RWPE1 (cell line): ENCODE measurements around the gene NELL1.

Source experiments
- CTCF ChIA-PET: fragments of 350-600 bp; sonication (Branson Sonifier 250); formaldehyde crosslinking; extraction: SDS; loops from one replicate; lab custom pipeline; 2021; lab: Yijun Ruan, JAX
- POLR2A ChIA-PET: fragments of 400-600 bp; formaldehyde crosslinking; extraction: SDS; loops from one replicate; lab custom pipeline; 2020; ENCODE audit warnings: antibody characterized with exemption; ENCODE audit not compliant: low non-redundant PET; lab: Yijun Ruan, JAX
- DNase-seq: peaks from one replicate; pipeline ENCODE4 v3.0.0; 2012; ENCODE audit warnings: low spot score
- H3K27ac ChIP-seq: fragments of 450-650 bp; 2 replicates; pipeline ENCODE4 v1.5.1; 2017
- CTCF ChIP-seq: fragments of 450-650 bp; conservative IDR thresholded peaks from 2 replicates; pipeline ENCODE4 v1.5.1; 2017; ENCODE audit warnings: low read depth, mild to moderate bottlenecking

NELL1 gene

GRCh38 chr11:20670932-20671403 lies 1.6 kb downstream of the NELL1 start:
- no peak overlapping the region for H3K27ac ChIP-seq
- ChIA-PET POLR2A (no interaction called here), CTCF (interaction anchor here (0.6 kb wide), 1 partner anchor 729 kb away, joined by 4 read pairs; no protein-coding TSS in a partner anchor)
- TF ChIP-seq CTCF = no peak
- DNase-seq = no peak

- TF ChIP-seq CTCF = no peak
- DNase-seq = no peak
- POLR2A ChIA-PET = no interaction called here
- no peak overlapping the region for H3K27ac ChIP-seq
- CTCF ChIA-PET = interaction anchor here (0.8 to 1.1 kb wide), 3 partner anchors 15 to 62 kb away, joined by 3 to 6 read pairs (median 4); no protein-coding TSS in a partner anchor
Observed at GRCh38 chr11:20671856-20672546, 2.6 kb downstream of the NELL1 start.

- ChIA-PET POLR2A (no interaction called here), CTCF (interaction anchor here (0.8 to 1.1 kb wide), 3 partner anchors 16 to 63 kb away, joined by 3 to 6 read pairs (median 4); no protein-coding TSS in a partner anchor)
- no peak overlapping the region for H3K27ac ChIP-seq
- no peak for DNase-seq
- TF ChIP-seq CTCF = peak; percentile 27; the same call in 1 of the 2 replicates
Observed at GRCh38 chr11:20672575-20672974, 3.2 kb downstream of the NELL1 start.

GRCh38 chr11:20676658-20677057 lies 7.3 kb downstream of the NELL1 start:
- DNase-seq = no peak
- CTCF ChIA-PET = no interaction called here
- POLR2A ChIA-PET = no interaction called here
- TF ChIP-seq CTCF = no peak
- no peak overlapping the region for H3K27ac ChIP-seq

- TF ChIP-seq CTCF = no peak
- CTCF ChIA-PET = no interaction called here
Observed at GRCh38 chr11:20688761-20689160, 19.4 kb downstream of the NELL1 start.

GRCh38 chr11:20707876-20708275 lies 38.5 kb downstream of the NELL1 start:
- no peak for DNase-seq
- TF ChIP-seq CTCF = no peak
- H3K27ac ChIP-seq = no peak overlapping the region
- ChIA-PET CTCF (no interaction called here), POLR2A (no interaction called here)

More at GRCh38 chr11:20688761-20689160, 19.4 kb downstream of the NELL1 start:
- POLR2A ChIA-PET = no interaction called here
- DNase-seq = no peak
- no peak overlapping the region for H3K27ac ChIP-seq
